Spleen (tissue), 7 donors: ENCODE data around the gene TSPAN3.

Source experiments
- CTCF ChIP-seq, 11 experiments: fragments of 200-600 bp in 7 of 11; fragments of 450-650 bp in 4 of 11; sonication (generic) in 4 of 11; IDR thresholded peaks in 8 of 11; conservative IDR thresholded peaks in 3 of 11; 1 replicate in 7 of 11; 2 replicates in 4 of 11; pipeline versions ENCODE4 v1.4.0 to v1.8.0; 2016 to 2021; ENCODE audit warnings: antibody characterized with exemption in 11 of 11, inconsistent platforms in 4 of 11, mild to moderate bottlenecking in 1 of 11
- POLR2A ChIP-seq, 3 donors: fragments of 450-650 bp; IDR thresholded peaks; one replicate each; pipeline ENCODE4 v1.5.1; 2017; ENCODE audit warnings: antibody characterized with exemption in 3 of 3, mild to moderate bottlenecking in 1 of 3
- POLR2AphosphoS5 ChIP-seq, 3 donors: sonication (generic); formaldehyde crosslinking; IDR thresholded peaks; one replicate each; pipeline ENCODE4 v1.5.1; 2017; ENCODE audit warnings: antibody characterized with exemption in 3 of 3
- donor health status: DM: no; HTN: no; CAD: no; lungs with moderate emphysema.
- donor health status: DM: no; HTN: no; CAD: no.
- donor health status: DM: no; HTN: no; CAD: no.

DNA sequence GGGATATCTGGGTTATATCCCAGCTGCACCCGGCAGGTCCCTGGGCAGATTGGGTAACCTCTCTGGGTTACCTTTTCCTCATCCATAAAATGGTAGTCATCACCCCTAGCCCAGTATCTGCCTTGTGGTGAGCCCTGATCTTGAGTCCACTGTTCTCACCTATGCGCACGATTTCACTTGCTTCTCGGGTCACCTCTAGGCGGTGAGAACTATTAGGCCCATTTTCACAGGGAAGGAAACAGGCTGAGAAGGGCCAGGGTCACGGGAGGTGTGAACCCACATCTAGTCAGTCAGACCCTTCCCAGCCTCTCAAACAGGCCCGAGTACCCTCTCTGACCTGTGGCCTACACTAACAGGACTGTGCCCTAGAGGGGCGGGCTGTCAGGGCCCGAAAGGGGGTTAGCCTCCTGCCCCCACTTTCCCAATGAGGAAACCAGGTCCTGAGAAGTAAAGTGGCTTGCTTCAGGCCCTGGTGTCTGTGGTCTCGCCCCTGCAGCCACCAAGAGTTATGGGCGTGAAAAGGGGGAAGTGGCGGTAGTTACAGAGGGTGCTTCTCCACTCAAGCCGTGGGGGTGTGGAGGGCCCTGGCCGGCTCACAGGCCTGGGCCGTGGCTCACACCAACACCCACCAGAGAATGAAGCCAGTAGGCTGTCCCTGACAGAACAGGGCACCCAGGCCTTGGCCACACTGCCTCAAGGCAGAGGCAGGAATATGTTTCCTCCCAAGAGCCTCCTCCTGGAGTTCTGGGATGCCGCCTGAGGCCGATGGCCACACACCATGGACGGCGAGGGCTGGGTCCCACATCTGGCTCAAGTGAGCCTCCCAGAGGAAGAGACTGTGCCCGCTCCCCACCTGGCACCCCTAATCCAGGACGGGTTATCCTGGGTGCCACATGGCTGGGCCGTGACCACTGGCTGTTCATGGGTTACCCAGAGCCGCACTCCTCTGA is 56.5 kb downstream of the TSPAN3 start:
- TF ChIP-seq CTCF (IDR thresholded peaks at IDR 0.05 in 8 of 11, conservative IDR thresholded peaks at IDR 0.05 in 3 of 11) (no peak), POLR2AphosphoS5 (IDR thresholded peaks at IDR 0.05) (peak in 2 of 3 donors; percentile 60), POLR2A (IDR thresholded peaks at IDR 0.05) (no peak)
